Cerebellar cortex (tissue), 1 donor: ENCODE measurements around the gene AGO4.
A peak's percentile ranks its signal among the peaks of the same experiment; 100 is the strongest.
"Not testable (repeated sequence)": the region's sequence is repeated elsewhere in the genome, so short reads cannot be mapped to it uniquely, and the experiment has no call there.

Experiments
- DNase-seq: peaks from one replicate; pipeline ENCODE4 v3.0.0-alpha.2; 2015; ENCODE audit warnings: low spot score

AGO4 gene

DNA sequence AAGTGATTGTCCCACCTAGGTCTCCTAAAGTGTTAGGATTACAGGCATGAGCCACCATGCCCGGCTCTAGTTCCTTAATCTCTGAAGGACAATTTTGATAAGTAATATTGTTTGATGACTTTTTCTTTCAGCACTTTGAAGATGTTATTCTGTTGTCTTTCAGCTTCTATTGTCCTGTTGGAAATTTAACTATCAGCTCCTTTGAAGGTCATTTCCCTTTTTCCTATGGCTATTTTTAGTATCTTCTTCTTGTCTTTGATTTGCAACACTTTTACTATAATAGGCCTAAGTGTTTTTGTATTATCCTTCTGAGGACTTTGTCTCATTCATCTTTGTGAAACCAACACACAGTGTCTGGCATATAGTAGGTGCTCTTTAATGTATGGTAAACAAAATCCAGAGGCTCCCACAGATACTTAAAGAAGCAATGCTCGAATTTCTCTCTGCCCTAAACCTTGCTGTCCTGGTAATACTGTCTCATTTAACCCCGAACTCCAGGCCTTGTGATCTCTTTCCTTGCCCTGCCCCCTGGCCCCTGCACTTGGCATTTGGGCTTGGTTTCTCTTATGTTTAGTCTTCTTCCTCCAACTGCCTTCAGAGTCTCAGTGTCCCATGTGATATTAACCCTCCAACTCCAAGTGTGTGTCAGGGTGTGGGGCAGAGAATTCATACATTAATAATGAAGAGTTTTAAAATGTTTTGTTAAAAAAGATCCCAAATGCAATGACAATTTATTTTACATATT is 56.2 kb downstream of the AGO4 start:
- no peak for DNase-seq

GRCh38 chr1:35864813-35865212 is 57.0 kb downstream of the AGO4 start:
- DNase-seq: no peak

- DNase-seq: no peak
Measured at GRCh38 chr1:35866991-35867390, 59.2 kb downstream of the AGO4 start.

- DNase-seq: not testable (repeated sequence)
Measured at GRCh38 chr1:35869245-35869950, 61.6 kb downstream of the AGO4 start.

DNA sequence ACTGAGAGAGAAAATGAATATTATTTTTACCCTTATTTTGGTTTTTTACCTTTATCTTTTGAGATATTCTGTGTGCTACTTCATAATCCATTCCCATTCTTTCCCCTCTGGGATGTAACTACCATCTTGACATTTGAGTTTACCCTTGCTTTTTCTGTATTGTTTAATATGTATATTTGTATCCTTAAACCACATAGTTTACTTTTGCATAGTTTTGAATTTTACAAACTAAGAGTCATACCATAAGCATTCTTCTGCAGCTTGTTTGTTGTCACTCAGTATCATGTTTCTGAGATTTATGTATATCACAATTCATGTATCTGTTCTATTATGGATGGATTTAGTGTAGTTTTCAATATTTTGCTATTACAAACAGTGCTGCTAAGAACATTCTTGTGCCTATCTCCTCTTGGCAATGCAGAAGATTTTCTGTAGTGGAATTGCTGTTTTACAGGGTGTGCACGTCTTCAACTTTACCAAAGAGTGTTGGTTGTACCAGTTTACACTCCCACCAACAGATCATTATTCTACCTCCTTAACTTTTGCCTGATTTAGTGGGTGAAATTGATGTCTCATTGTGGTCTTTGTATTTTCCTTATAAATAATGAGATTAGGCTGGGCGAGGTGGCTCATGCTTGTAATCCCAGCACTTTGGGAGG is 63.0 kb downstream of the AGO4 start:
- no peak for DNase-seq

GRCh38 chr1:35873243-35873750 is 65.5 kb downstream of the AGO4 start:
- no peak for DNase-seq

DNA sequence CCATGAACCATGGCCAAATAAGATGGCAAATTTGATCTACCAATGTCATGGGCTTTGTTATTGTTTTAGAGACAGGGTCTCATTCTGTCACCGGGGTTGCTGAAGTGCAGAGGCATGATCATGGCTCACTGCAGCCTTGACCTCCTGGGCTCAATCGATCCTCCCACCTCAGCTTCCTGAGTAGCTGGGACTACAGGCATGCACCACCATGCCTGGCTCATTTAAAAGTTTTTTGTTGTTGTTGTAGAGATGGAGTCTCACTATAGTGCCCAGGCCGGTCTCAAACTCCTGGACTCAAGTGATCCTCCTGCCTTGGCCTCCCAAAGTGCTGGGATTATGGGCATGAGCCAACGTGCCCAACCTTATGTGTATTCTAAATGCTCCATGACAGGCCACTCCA is 66.3 kb downstream of the AGO4 start:
- DNase-seq: not testable (repeated sequence)

- no peak for DNase-seq
Measured at GRCh38 chr1:35876988-35877387, 69.2 kb downstream of the AGO4 start.

- DNase-seq: no peak
Measured at GRCh38 chr1:35881850-35882273, 74.0 kb downstream of the AGO4 start.

DNA sequence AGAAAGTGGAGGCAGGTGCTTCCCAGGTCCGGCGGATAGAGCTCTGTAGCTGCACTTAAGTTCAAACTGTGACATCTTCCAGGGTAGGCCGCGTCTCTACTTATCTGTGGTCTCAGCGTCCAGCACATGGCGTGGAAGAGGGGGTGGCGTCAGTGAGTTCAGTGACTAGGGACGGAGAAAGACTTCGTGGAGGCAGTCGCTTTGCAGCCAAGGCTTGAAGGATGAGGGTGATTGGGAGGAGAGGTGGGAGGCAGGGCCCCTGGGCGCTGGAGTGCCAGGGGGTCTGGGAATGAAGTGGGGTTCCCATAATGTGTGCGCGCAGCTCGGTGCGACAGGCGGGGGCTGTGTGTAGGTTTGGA is 74.7 kb downstream of the AGO4 start:
- DNase-seq: no peak

- peak; percentile 91 for DNase-seq
Measured at GRCh38 chr1:35882945-35883634, 75.3 kb downstream of the AGO4 start, which contains the start of gene AGO1. TSS of gene AGO1 (plus strand) at chr1:35883209. CDS start at chr1:35883422, 213 bp downstream.

- DNase-seq: peak; percentile 43
Measured at GRCh38 chr1:35883635-35884101, 75.9 kb downstream of the AGO4 start.

DNA sequence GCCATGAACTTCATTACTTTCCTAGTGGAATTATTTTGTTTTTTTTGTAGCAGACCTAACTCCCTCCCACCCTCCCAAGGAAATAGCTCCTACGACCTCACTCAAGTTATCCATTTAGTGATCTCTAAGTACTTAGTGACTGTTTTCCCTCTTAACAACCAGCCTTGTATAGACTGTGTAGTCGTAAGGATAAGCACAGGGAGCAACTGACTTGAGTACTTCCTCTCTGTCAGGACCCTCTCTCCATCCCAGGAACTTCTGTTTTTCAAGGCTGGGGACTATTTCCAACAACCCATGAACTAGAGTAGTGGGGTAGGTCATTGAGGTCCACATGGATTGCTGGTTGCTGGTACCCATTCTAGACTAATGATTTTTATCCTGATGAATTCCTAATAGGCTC is 77.1 kb downstream of the AGO4 start:
- no peak for DNase-seq

DNA sequence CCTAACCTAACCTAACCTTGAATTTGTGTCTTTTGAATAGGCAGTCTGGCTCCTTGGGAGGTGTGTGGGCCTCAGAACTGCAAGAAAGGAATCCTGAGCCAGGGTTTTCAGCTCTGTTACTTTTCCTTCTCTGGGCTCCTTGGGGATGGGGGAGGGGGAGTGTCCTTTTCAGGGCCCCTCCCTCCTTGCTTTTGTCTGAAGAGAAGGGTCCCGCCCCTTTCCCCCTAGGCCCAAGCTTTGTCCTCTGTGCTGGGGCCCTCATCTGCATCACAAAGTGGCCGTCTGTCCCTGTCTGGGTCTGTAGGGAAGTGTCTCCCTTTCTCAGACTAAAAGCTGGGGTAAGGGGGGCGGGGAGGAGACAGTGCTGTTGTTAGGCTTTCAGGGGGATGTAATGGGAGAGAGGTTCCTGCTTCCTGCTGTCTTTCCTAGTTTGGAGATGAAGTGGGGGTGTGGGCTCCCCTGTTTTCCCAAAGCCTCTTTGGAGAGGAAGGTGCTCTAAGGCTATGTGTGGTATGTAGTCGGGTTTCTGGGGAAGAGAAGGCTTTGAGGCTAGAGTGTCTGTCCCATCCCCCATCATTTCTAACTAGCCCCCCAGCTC is 78.2 kb downstream of the AGO4 start:
- DNase-seq: peak; percentile 15

GRCh38 chr1:35886577-35887431 is 79.0 kb downstream of the AGO4 start:
- no peak for DNase-seq

GRCh38 chr1:35887508-35887907 is 79.7 kb downstream of the AGO4 start:
- no peak for DNase-seq

DNA sequence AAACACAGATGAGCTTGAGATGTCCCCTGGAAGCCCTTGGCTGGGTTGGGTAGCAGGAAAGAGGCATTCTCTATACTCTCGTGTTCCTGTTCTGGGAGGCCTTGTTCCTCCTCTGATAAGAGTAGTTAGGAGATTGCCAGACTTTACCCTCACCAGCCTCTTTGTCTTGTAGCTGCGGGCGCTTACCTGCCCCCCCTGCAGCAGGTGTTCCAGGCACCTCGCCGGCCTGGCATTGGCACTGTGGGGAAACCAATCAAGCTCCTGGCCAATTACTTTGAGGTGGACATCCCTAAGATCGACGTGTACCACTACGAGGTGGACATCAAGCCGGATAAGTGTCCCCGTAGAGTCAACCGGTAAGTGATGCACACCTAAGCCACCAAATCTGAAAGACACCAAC is 80.4 kb downstream of the AGO4 start:
- DNase-seq: no peak

- DNase-seq: not testable (repeated sequence)
Measured at GRCh38 chr1:35888981-35889380, 81.2 kb downstream of the AGO4 start.

DNA sequence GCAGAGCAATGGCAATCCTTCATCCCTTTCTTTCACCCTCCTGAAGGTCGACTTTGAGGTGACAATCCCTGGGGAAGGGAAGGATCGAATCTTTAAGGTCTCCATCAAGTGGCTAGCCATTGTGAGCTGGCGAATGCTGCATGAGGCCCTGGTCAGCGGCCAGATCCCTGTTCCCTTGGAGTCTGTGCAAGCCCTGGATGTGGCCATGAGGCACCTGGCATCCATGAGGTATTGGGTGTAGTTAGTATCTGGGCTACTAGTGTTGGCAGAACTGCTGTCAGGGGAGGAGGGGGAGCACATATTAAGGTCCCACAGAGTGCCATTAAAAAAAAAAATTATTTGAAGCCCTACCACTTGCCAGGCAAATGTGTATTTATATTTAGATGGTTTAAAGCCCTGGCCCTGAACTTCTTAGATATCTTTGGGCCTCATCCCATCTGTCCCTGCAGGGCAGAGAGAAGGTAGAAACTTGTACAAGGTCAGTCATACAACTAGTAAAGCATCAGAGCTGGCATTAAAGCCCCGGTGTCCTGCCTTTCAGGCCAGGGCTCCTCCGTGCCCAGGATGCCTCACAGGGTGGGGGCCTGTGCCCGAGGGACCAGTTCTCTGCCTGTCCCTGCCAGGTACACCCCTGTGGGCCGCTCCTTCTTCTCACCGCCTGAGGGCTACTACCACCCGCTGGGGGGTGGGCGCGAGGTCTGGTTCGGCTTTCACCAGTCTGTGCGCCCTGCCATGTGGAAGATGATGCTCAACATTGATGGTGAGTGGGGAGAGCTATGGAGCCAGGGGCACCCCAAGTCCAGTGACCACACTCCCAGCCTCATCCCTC is 85.4 kb downstream of the AGO4 start:
- no peak for DNase-seq

- no peak for DNase-seq
Measured at GRCh38 chr1:35894183-35894582, 86.4 kb downstream of the AGO4 start.
